GM12878 (cell line): Measurements from ENCODE around the gene KLF11. TPM values are rescaled to one million over a fixed set of nuclear protein-coding genes. Genes with fewer than 3 reads are reported as not detected.
"Not testable (repeated sequence)": the region's sequence is repeated elsewhere in the genome, so short reads cannot be mapped to it uniquely, and the experiment has no call there.

Source experiments
- ATAC-seq: fragments of 200-7000 bp; cut with Tn5 transposase; 3 replicates; pipeline ENCODE4 v1.9.1; 2020; ENCODE audit warnings: mild to moderate bottlenecking, moderate library complexity
- BruUV-seq: library from RNA; stranded (reverse); fragments of 400-500 nt; replicated peaks from 2 replicates; lab custom pipeline; 2021; lab: Mats Ljungman, UMichigan
- CTCF ChIA-PET: fragments of 300-600 bp; sonication (Branson Sonifier 250); formaldehyde crosslinking; extraction: SDS; loops from one replicate; lab custom pipeline; 2021; ENCODE audit warnings: inconsistent platforms; lab: Yijun Ruan, JAX
- POLR2A ChIA-PET: fragments of 350-600 bp; formaldehyde crosslinking; extraction: SDS; loops from one replicate; lab custom pipeline; 2021; ENCODE audit warnings: inconsistent platforms; lab: Charles Lee
- RAD21 ChIA-PET: fragments of 300-600 bp; sonication (Branson Sonifier 250); formaldehyde crosslinking; loops from one replicate; lab custom pipeline; 2023; ENCODE audit warnings: antibody characterized with exemption; ENCODE audit not compliant: unreplicated experiment; lab: Charles Lee
- SMC1A ChIA-PET: fragments of 300-600 bp; sonication (Branson Sonifier 250); formaldehyde crosslinking; loops from one replicate; lab custom pipeline; 2023; ENCODE audit not compliant: unreplicated experiment, uncharacterized antibody; lab: Charles Lee
- DNase-seq: peaks from one replicate; pipeline ENCODE4 v3.0.0-alpha.2; 2011; ENCODE audit warnings: low read depth, low spot score
- FAIRE-seq: peaks from 3 replicates; lab custom pipeline; 2011; peaks lifted over from hg19 to GRCh38; lab: Jason Lieb, UNC
- H2AFZ ChIP-seq: 2 replicates; pipeline ENCODE4 v1.6.0; 2011; ENCODE audit warnings: low read depth, low read length, control low read depth; ENCODE audit not compliant: control insufficient read depth
- H3K27ac ChIP-seq: 2 replicates; pipeline ENCODE4 v1.5.1; 2011; ENCODE audit warnings: control low read depth; ENCODE audit not compliant: control insufficient read depth, insufficient read depth
- H3K27me3 ChIP-seq, 2 experiments: replicated peaks in 1 of 2; 2 replicates each; pipeline versions ENCODE4 v1.6.0 to v1.6.1; 2011; ENCODE audit warnings: low read length in 1 of 2; ENCODE audit not compliant: control insufficient read depth in 2 of 2, insufficient read depth in 2 of 2
- H3K36me3 ChIP-seq, 2 experiments: 2 replicates each; pipeline ENCODE4 v1.5.1; 2011; ENCODE audit warnings: low read length in 1 of 2; ENCODE audit not compliant: control insufficient read depth in 2 of 2, insufficient read depth in 2 of 2
- H3K4me1 ChIP-seq: 2 replicates; pipeline ENCODE4 v1.6.1; 2011; ENCODE audit warnings: mild to moderate bottlenecking, low read length, moderate library complexity, mixed read lengths; ENCODE audit not compliant: control insufficient read depth, insufficient read depth
- H3K4me2 ChIP-seq: 2 replicates; pipeline ENCODE4 v1.6.0; 2011; ENCODE audit warnings: control low read depth; ENCODE audit not compliant: control insufficient read depth, insufficient read depth
- H3K4me3 ChIP-seq: fragments of 200-600 bp; sonication (generic); 2 replicates; pipeline ENCODE4 v1.5.1; 2016
- H3K79me2 ChIP-seq: 2 replicates; pipeline ENCODE4 v1.6.0; 2011; ENCODE audit warnings: low read length; ENCODE audit not compliant: control insufficient read depth, insufficient read depth
- H3K9ac ChIP-seq: 2 replicates; pipeline ENCODE4 v1.8.0; 2011; ENCODE audit warnings: low read length, control low read depth, mixed read lengths; ENCODE audit not compliant: control insufficient read depth, insufficient read depth
- H3K9me3 ChIP-seq: replicated peaks from 3 replicates; pipeline ENCODE4 v1.5.1; 2011; ENCODE audit warnings: mild to moderate bottlenecking, low read length; ENCODE audit not compliant: control insufficient read depth, insufficient read depth
- H4K20me1 ChIP-seq: 2 replicates; pipeline ENCODE4 v1.6.0; 2011; ENCODE audit not compliant: control insufficient read depth, insufficient read depth
- FOS ChIP-seq: IDR thresholded peaks from 3 replicates; pipeline ENCODE4 v1.6.1; 2011; ENCODE audit warnings: borderline replicate concordance; ENCODE audit not compliant: insufficient read length; ENCODE audit errors: extremely low read depth
- NFYB ChIP-seq: IDR thresholded peaks from 2 replicates; pipeline ENCODE4 v1.6.1; 2011; ENCODE audit warnings: low read depth, mild to moderate bottlenecking, low read length, improper control_type of control experiment, moderate library complexity; ENCODE audit not compliant: insufficient read depth
- ZBTB33 ChIP-seq: fragments of 450-650 bp; IDR thresholded peaks from 2 replicates; pipeline ENCODE4 v1.6.1; 2017; ENCODE audit warnings: mild to moderate bottlenecking
- WGBS: methylation state at CpG from one replicate; pipeline ENCODE4 v1.1.6; 2016; ENCODE audit warnings: low lambda C conversion rate; ENCODE audit not compliant: insufficient replicate concordance, insufficient coverage; ENCODE audit errors: missing lambda C conversion rate; 5-methylcytosine and 5-hydroxymethylcytosine counted together
- in situ Hi-C: fragments of 300-500 bp; cut with MboI; formaldehyde crosslinking; loops from 9 replicates; pipeline ENCODE4 v1.14.3; 2018; ENCODE audit warnings: mixed read lengths
- intact Hi-C: fragments of 100-400 bp; cut with micrococcal nuclease; formaldehyde crosslinking; loops from one replicate; pipeline ENCODE4 v1.14.2; 2022; ENCODE audit not compliant: unreplicated experiment
- polyA plus RNA-seq, 11 experiments: library from polyadenylated mRNA; depleted of rRNA in 4 of 11; unstranded in 6 of 11; stranded (reverse) in 5 of 11; fragments of >200 nt; fragmentation: Nextera tagmentation in 4 of 11; fragmentation: Illumina TruSeq in 1 of 11; extraction: Ambion mirVana in 4 of 11; extraction: Trizol in 1 of 11; gene quantifications; 1 replicate in 1 of 11; 2 replicates in 10 of 11; pipeline versions ENCODE4 v1.2.1 to v1.2.3, GENCODE V29; 2011 to 2016; ENCODE audit warnings: inconsistent platforms in 2 of 11, missing spikeins in 2 of 11, low read depth in 1 of 11
- total RNA-seq, 4 experiments: library from RNA; depleted of rRNA in 3 of 4; stranded (reverse); fragments of >200 nt in 3 of 4; fragmentation: Illumina TruSeq in 1 of 4; extraction: Trizol in 1 of 4; gene quantifications; 2 replicates each; pipeline versions ENCODE4 v1.2.1 to v1.2.3, GENCODE V29; 2013 to 2021

Gene KLF11
- total and polyA plus RNA-seq, 10 of the 15 experiments (the other 5 are each of a cell fraction or from before 2014, with no cell fraction given), result 0.03 to 0.54 (median 0.14) TPM; not detected in 1

- H3K9ac ChIP-seq, ATAC-seq, H3K36me3 ChIP-seq, H3K79me2 ChIP-seq, BruUV-seq, H3K4me3 ChIP-seq, H3K9me3 ChIP-seq, H4K20me1 ChIP-seq, FAIRE-seq, DNase-seq, in situ Hi-C loops, H3K27me3 ChIP-seq, H3K27ac ChIP-seq, H2AFZ ChIP-seq: not testable (repeated sequence)
- H3K4me1 ChIP-seq, result peaks cover 18% of the 10 kb centered on the region
- ChIA-PET CTCF (interaction anchor here (0.6 to 31.8 kb wide), 12 partner anchors 11 to 440 kb away, joined by 3 to 983 read pairs (median 12); partner anchors contain the start of gene CYS1), RAD21 (interaction anchor here (0.8 to 5.5 kb wide), 13 partner anchors 9 to 472 kb away, joined by 3 to 216 read pairs (median 10); partner anchors contain the start of gene CYS1), POLR2A (interaction anchor here (1.1 to 4.2 kb wide), 7 partner anchors 11 to 32 kb away, joined by 3 to 73 read pairs (median 4); partner anchors contain the start of gene CYS1), SMC1A (interaction anchor here (0.6 to 8.9 kb wide), 14 partner anchors 10 to 947 kb away, joined by 3 to 194 read pairs (median 4); partner anchors contain the start of gene CYS1)
- intact Hi-C loops, result loop anchor here (1.0 kb wide), 1 partner anchor 9 kb away; no protein-coding TSS in a partner anchor
- TF ChIP-seq FOS (peak; percentile 20), ZBTB33 (peak; percentile 39; the same call in 1 of the 2 replicates), NFYB (peak; percentile 82)
- WGBS, result 100% methylated on average over 2 of the region's 2 CpGs
- H3K4me2 ChIP-seq, result peak overlapping the region; percentile 67; the same call in 1 of the 2 replicates
These were observed 48.5 kb downstream of the KLF11 start for GRCh38 chr2:10091889-10092244.
